SIG-M5 treated with dmso at 0.1 percent for 504 hours (cell line): ENCODE measurements around the gene MLF1.
"Not testable (repeated sequence)": the region's sequence is repeated elsewhere in the genome, so short reads cannot be mapped to it uniquely, and the experiment has no call there.

Experiments used
- DNase-seq: peaks from one replicate; lab custom pipeline; 2025; ENCODE audit not compliant: unreplicated experiment; lab: John Stamatoyannopoulos, UW

Gene MLF1

GRCh38 chr3:158570999-158571702, at the start of gene MLF1:
MLF1 (plus strand) TSS chr3:158571194; CDS start chr3:158571301, 107 bp downstream.
- DNase-seq, result peak; percentile 70

GRCh38 chr3:158522221-158523136, 48.5 kb upstream of the MLF1 start:
- no peak for DNase-seq

- no peak for DNase-seq
These were observed 42.8 kb upstream of the MLF1 start for GRCh38 chr3:158528076-158528674.

- DNase-seq, result no peak
These were observed 39.7 kb upstream of the MLF1 start for GRCh38 chr3:158531334-158531733.

GRCh38 chr3:158532099-158532734, 38.8 kb upstream of the MLF1 start:
- DNase-seq, result peak; percentile 33

GRCh38 chr3:158535918-158536317, 35.1 kb upstream of the MLF1 start:
- DNase-seq, result no peak

- peak; percentile 35 for DNase-seq
These were observed 31.5 kb upstream of the MLF1 start for GRCh38 chr3:158539414-158540014.

- DNase-seq, result no peak
These were observed 30.9 kb upstream of the MLF1 start for GRCh38 chr3:158540066-158540465.

GRCh38 chr3:158548691-158549090, 22.3 kb upstream of the MLF1 start:
- no peak for DNase-seq

- DNase-seq, result not testable (repeated sequence)
These were observed 21.1 kb upstream of the MLF1 start for GRCh38 chr3:158549938-158550337.

GRCh38 chr3:158552124-158552523, 18.9 kb upstream of the MLF1 start:
- no peak for DNase-seq

GRCh38 chr3:158559504-158559903, 11.5 kb upstream of the MLF1 start:
- no peak for DNase-seq

GRCh38 chr3:158560979-158561378, 10.0 kb upstream of the MLF1 start:
- DNase-seq, result no peak

GRCh38 chr3:158562674-158563073, 8.3 kb upstream of the MLF1 start:
- no peak for DNase-seq

- DNase-seq, result no peak
These were observed 7.9 kb upstream of the MLF1 start for GRCh38 chr3:158563076-158563475.

GRCh38 chr3:158565076-158565475, 5.9 kb upstream of the MLF1 start:
- no peak for DNase-seq

GRCh38 chr3:158568784-158569183, 2.2 kb upstream of the MLF1 start:
- no peak for DNase-seq

GRCh38 chr3:158569794-158570193, 1.2 kb upstream of the MLF1 start:
- DNase-seq, result no peak

GRCh38 chr3:158571969-158572765, 1.2 kb downstream of the MLF1 start:
- DNase-seq, result no peak

- DNase-seq, result no peak
These were observed 1.7 kb downstream of the MLF1 start for GRCh38 chr3:158572766-158573060.
